ENCODE results near the gene CX3CL1. TPM values are rescaled to one million over a fixed set of nuclear protein-coding genes. Genes with fewer than 3 reads are reported as not detected.

Gene CX3CL1
- total and polyA plus RNA-seq, 2 of the 13 experiments (the other 11 are each of a cell fraction or from before 2014, with no cell fraction given): 57.3 to 60.8 TPM

DNA sequence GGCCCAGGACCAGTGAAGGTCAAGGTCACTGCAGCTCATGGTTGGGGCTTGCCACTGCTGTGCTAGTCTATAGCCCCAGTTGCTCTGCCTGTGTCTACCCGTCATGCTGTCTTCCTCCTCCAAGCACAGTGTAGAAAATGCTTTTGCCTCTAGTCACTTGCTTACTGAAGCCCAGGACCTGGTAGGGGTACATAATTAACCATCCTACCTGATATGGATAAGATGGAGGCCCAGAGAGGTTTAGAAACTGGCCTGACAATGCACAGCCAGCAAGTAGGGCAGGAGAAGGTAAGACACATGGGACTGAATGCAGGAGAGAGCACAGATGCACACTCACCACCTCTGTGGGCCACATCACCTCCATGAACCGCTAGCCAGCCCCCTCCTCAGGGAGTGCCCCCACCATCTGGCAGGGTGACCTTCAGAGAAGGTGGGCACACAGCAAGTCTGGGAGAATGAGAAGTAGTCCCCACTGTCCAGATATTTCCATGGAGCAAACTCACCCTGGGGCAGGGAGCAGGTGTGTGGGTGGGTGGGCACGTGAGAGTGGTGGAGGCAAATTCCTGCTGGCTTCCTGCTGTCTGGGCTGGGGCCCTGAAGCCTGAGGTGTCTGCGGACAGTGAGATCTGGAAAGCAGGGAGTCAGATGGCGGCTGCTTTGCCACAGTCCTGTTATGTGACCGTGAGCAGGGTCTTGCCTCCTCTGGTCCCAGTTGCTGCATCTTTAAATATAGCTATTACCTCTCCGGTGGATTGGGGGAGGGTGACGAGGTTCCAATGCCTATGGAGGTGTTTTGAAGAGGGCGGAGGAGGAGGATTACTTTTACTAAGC is 1.0 kb downstream of the CX3CL1 start (continued):
- TF ChIP-seq, protein P1, sequence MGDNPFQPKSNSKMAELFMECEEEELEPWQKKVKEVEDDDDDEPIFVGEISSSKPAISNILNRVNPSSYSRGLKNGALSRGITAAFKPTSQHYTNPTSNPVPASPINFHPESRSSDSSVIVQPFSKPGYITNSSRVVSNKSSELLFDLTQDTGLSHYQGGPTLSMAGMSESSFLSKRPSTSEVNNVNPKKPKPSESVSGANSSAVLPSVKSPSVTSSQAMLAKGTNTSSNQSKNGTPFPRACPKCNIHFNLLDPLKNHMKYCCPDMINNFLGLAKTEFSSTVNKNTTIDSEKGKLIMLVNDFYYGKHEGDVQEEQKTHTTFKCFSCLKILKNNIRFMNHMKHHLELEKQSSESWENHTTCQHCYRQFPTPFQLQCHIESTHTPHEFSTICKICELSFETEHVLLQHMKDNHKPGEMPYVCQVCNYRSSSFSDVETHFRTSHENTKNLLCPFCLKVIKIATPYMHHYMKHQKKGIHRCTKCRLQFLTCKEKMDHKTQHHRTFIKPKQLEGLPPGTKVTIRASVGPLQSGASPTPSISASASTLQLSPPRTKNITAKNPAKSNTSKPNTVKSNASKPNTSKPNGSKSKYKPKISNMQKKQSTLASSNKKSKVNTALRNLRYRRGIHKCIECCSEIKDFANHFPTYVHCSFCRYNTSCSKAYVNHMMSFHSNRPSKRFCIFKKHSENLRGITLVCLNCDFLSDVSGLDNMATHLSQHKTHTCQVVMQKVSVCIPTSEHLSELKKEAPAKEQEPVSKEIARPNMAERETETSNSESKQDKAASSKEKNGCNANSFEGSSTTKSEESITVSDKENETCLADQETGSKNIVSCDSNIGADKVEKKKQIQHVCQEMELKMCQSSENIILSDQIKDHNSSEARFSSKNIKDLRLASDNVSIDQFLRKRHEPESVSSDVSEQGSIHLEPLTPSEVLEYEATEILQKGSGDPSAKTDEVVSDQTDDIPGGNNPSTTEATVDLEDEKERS (CRISPR knock-in tag; IDR thresholded peaks at IDR 0.05): no peak
- no peak for TF ChIP-seq PRPF4 (IDR thresholded peaks at IDR 0.05; ENCODE audit: low read depth, low read length, poor library complexity, severe bottlenecking)
- peak; percentile 97 for TF ChIP-seq NR2F2 (IDR thresholded peaks at IDR 0.05; ENCODE audit: borderline replicate concordance, low read depth)
- TF ChIP-seq ZNF441 (CRISPR knock-in tag; IDR thresholded peaks at IDR 0.05; ENCODE audit: borderline replicate concordance): no peak; the same call in none of the 2 replicates
- TF ChIP-seq SRSF1 (optimal IDR thresholded peaks at IDR 0.05; ENCODE audit: low read depth, low read length): no peak
- TF ChIP-seq STAT5B (CRISPR knock-in tag; IDR thresholded peaks at IDR 0.05): no peak; the same call in 1 of the 2 replicates
- TF ChIP-seq, protein P2, sequence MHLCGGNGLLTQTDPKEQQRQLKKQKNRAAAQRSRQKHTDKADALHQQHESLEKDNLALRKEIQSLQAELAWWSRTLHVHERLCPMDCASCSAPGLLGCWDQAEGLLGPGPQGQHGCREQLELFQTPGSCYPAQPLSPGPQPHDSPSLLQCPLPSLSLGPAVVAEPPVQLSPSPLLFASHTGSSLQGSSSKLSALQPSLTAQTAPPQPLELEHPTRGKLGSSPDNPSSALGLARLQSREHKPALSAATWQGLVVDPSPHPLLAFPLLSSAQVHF (CRISPR knock-in tag; IDR thresholded peaks at IDR 0.05): no peak
- TF ChIP-seq, protein P3, sequence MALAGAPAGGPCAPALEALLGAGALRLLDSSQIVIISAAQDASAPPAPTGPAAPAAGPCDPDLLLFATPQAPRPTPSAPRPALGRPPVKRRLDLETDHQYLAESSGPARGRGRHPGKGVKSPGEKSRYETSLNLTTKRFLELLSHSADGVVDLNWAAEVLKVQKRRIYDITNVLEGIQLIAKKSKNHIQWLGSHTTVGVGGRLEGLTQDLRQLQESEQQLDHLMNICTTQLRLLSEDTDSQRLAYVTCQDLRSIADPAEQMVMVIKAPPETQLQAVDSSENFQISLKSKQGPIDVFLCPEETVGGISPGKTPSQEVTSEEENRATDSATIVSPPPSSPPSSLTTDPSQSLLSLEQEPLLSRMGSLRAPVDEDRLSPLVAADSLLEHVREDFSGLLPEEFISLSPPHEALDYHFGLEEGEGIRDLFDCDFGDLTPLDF (CRISPR knock-in tag; IDR thresholded peaks at IDR 0.05): no peak; the same call in 1 of the 2 replicates
- TF ChIP-seq JDP2 (CRISPR knock-in tag; IDR thresholded peaks at IDR 0.05; ENCODE audit: borderline replicate concordance): no peak
- TF ChIP-seq BHLHE40 (IDR thresholded peaks at IDR 0.05; ENCODE audit: low read length): peak; percentile 90
- TF ChIP-seq PITX1 (CRISPR knock-in tag; IDR thresholded peaks at IDR 0.05): no peak
- TF ChIP-seq, protein P4, sequence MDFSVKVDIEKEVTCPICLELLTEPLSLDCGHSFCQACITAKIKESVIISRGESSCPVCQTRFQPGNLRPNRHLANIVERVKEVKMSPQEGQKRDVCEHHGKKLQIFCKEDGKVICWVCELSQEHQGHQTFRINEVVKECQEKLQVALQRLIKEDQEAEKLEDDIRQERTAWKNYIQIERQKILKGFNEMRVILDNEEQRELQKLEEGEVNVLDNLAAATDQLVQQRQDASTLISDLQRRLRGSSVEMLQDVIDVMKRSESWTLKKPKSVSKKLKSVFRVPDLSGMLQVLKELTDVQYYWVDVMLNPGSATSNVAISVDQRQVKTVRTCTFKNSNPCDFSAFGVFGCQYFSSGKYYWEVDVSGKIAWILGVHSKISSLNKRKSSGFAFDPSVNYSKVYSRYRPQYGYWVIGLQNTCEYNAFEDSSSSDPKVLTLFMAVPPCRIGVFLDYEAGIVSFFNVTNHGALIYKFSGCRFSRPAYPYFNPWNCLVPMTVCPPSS (IDR thresholded peaks at IDR 0.05): no peak
- peak; percentile 8; the same call in 1 of the 2 replicates for TF ChIP-seq ZNF253 (CRISPR knock-in tag; IDR thresholded peaks at IDR 0.05; ENCODE audit: borderline replicate concordance)
- TF ChIP-seq, protein P5, sequence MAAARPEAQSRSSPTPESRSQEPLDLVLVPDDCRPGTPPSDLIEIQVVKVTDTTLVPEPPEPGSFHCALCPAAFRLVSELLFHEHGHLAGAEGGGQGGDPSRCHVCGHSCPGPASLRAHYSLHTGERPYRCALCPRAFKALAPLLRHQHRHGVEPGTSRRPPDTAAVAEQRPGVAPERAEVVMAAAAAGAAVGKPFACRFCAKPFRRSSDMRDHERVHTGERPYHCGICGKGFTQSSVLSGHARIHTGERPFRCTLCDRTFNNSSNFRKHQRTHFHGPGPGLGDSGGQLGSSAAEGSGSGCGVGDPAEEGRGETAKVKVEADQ (CRISPR knock-in tag; IDR thresholded peaks at IDR 0.05; ENCODE audit: borderline replicate concordance): no peak; the same call in 1 of the 2 replicates
- no peak; the same call in 1 of the 2 replicates for TF ChIP-seq ESRRA (CRISPR knock-in tag; IDR thresholded peaks at IDR 0.05; ENCODE audit: low read depth)
- TF ChIP-seq RNF2 (conservative IDR thresholded peaks at IDR 0.05; ENCODE audit: low read depth): no peak
- TF ChIP-seq MXI1 (IDR thresholded peaks at IDR 0.05; ENCODE audit: borderline replicate concordance, low read depth, low read length): no peak

Measured in HepG2 (cell line).